H9 (cell line): ENCODE measurements around the gene XRN2. TPM values are rescaled to one million over a fixed set of nuclear protein-coding genes. Genes with fewer than 3 reads are reported as not detected.

Experiments
- DNase-seq: peaks from one replicate; pipeline ENCODE4 v3.0.0-alpha.2; 2017
- H2AFZ ChIP-seq: one replicate; pipeline ENCODE4 v1.6.1; 2013; ENCODE audit warnings: mild to moderate bottlenecking, low read length, control low read depth, moderate library complexity
- H2AK5ac ChIP-seq: 2 replicates; pipeline ENCODE4 v1.6.1; 2013; ENCODE audit warnings: low read length, control low read depth, mixed read lengths; ENCODE audit not compliant: insufficient read length
- H2BK120ac ChIP-seq: one replicate; pipeline ENCODE4 v1.6.1; 2013; ENCODE audit warnings: low read depth, mild to moderate bottlenecking, low read length, control low read depth, inconsistent platforms; ENCODE audit not compliant: poor library complexity, severe bottlenecking
- H2BK12ac ChIP-seq: 2 replicates; pipeline ENCODE4 v1.6.1; 2013; ENCODE audit warnings: low read length, control low read depth, mixed read lengths, low read depth; ENCODE audit not compliant: insufficient read length
- H2BK15ac ChIP-seq: 2 replicates; pipeline ENCODE4 v1.6.1; 2013; ENCODE audit warnings: low read depth, low read length, control low read depth
- H2BK20ac ChIP-seq: one replicate; pipeline ENCODE4 v1.6.1; 2013; ENCODE audit warnings: low read depth, mild to moderate bottlenecking, low read length, control low read depth, inconsistent platforms; ENCODE audit not compliant: poor library complexity, severe bottlenecking
- H2BK5ac ChIP-seq: 2 replicates; pipeline ENCODE4 v1.6.1; 2013; ENCODE audit warnings: low read length, control low read depth, mixed read lengths; ENCODE audit not compliant: insufficient read length
- H3K14ac ChIP-seq: 2 replicates; pipeline ENCODE4 v1.6.1; 2013; ENCODE audit warnings: low read length, control low read depth; ENCODE audit not compliant: insufficient read depth
- H3K18ac ChIP-seq: 2 replicates; pipeline ENCODE4 v1.6.1; 2013; ENCODE audit warnings: low read depth, mild to moderate bottlenecking, mixed read lengths, low read length, control low read depth; ENCODE audit not compliant: insufficient read length
- H3K23ac ChIP-seq: 2 replicates; pipeline ENCODE4 v1.6.1; 2013; ENCODE audit warnings: low read length, control low read depth, mixed read lengths, low read depth; ENCODE audit not compliant: insufficient read length
- H3K23me2 ChIP-seq: 2 replicates; pipeline ENCODE4 v1.6.1; 2013; ENCODE audit warnings: low read depth, mild to moderate bottlenecking, mixed read lengths, low read length, control low read depth; ENCODE audit not compliant: insufficient read length, poor library complexity, severe bottlenecking
- H3K27ac ChIP-seq: 2 replicates; pipeline ENCODE4 v1.5.1; 2013; ENCODE audit warnings: low read length, control low read depth, mixed read lengths, low read depth; ENCODE audit not compliant: insufficient read length
- H3K27me3 ChIP-seq: 2 replicates; pipeline ENCODE4 v1.6.1; 2013; ENCODE audit warnings: low read length, control low read depth, inconsistent platforms; ENCODE audit not compliant: insufficient read depth
- H3K4ac ChIP-seq: 2 replicates; pipeline ENCODE4 v1.6.1; 2013; ENCODE audit warnings: low read depth, mild to moderate bottlenecking, control low read depth, inconsistent platforms, low read length, moderate library complexity
- H3K4me1 ChIP-seq: 2 replicates; pipeline ENCODE4 v1.6.1; 2013; ENCODE audit warnings: low read length, control low read depth, inconsistent platforms; ENCODE audit not compliant: insufficient read depth
- H3K4me2 ChIP-seq: 2 replicates; pipeline ENCODE4 v1.6.1; 2013; ENCODE audit warnings: low read length, control low read depth, mixed read lengths; ENCODE audit not compliant: insufficient read length, insufficient read depth
- H3K56ac ChIP-seq: 2 replicates; pipeline ENCODE4 v1.6.1; 2013; ENCODE audit warnings: low read depth, mild to moderate bottlenecking, mixed read lengths, low read length, control low read depth; ENCODE audit not compliant: insufficient read length
- H3K79me1 ChIP-seq: 2 replicates; pipeline ENCODE4 v1.6.1; 2013; ENCODE audit warnings: low read depth, mild to moderate bottlenecking, moderate library complexity, low read length, control low read depth, inconsistent platforms; ENCODE audit not compliant: insufficient read depth, poor library complexity, severe bottlenecking
- H3K79me2 ChIP-seq: 2 replicates; pipeline ENCODE4 v1.6.1; 2013; ENCODE audit warnings: low read length, control low read depth, inconsistent platforms; ENCODE audit not compliant: insufficient read depth
- H3K9ac ChIP-seq: 2 replicates; pipeline ENCODE4 v1.6.1; 2013; ENCODE audit warnings: low read length, control low read depth, mixed read lengths; ENCODE audit not compliant: insufficient read length; ENCODE audit errors: extremely low read depth
- H3K9me3 ChIP-seq: one replicate; pipeline ENCODE4 v1.6.1; 2013; ENCODE audit warnings: low read depth, low read length, inconsistent platforms; ENCODE audit not compliant: control insufficient read depth
- H3T11ph ChIP-seq: one replicate; pipeline ENCODE4 v1.6.1; 2013; ENCODE audit warnings: mild to moderate bottlenecking, low read length, control low read depth, inconsistent platforms
- H4K20me1 ChIP-seq: one replicate; pipeline ENCODE4 v1.6.1; 2013; ENCODE audit not compliant: control insufficient read depth, insufficient read length, insufficient read depth
- H4K5ac ChIP-seq: 2 replicates; pipeline ENCODE4 v1.6.1; 2013; ENCODE audit warnings: low read depth, mild to moderate bottlenecking, mixed read lengths, low read length, control low read depth; ENCODE audit not compliant: insufficient read length
- H4K8ac ChIP-seq: replicated peaks from 2 replicates; pipeline ENCODE4 v1.6.1; 2013; ENCODE audit warnings: low read length, control low read depth, mixed read lengths, low read depth; ENCODE audit not compliant: insufficient read length
- H4K91ac ChIP-seq: 2 replicates; pipeline ENCODE4 v1.6.1; 2013; ENCODE audit warnings: low read depth, mild to moderate bottlenecking, moderate library complexity, mixed read lengths, low read length, control low read depth; ENCODE audit not compliant: insufficient read length
- H3K27ac Mint-ChIP-seq, 3 experiments: 2 replicates in 2 of 3; 3 replicates in 1 of 3; pipeline ENCODE4 v1.8.0; 2020 to 2021; ENCODE audit warnings: mixed read lengths in 3 of 3, mild to moderate bottlenecking in 1 of 3, moderate library complexity in 1 of 3
- H3K27me3 Mint-ChIP-seq: 2 replicates; pipeline ENCODE4 v1.8.0; 2021; ENCODE audit warnings: low read depth, mild to moderate bottlenecking, moderate library complexity, mixed read lengths
- H3K36me3 Mint-ChIP-seq, 3 experiments: 2 replicates in 2 of 3; 3 replicates in 1 of 3; pipeline ENCODE4 v1.8.0; 2020 to 2021; ENCODE audit warnings: low read depth in 3 of 3, mixed read lengths in 3 of 3; ENCODE audit not compliant: insufficient read depth in 1 of 3
- H3K4me1 Mint-ChIP-seq, 2 experiments: 2 replicates each; pipeline ENCODE4 v1.8.0; 2020; ENCODE audit warnings: mixed read lengths in 2 of 2
- H3K4me3 Mint-ChIP-seq, 2 experiments: 2 replicates in 1 of 2; 3 replicates in 1 of 2; pipeline ENCODE4 v1.8.0; 2020 to 2021; ENCODE audit warnings: mild to moderate bottlenecking in 2 of 2, mixed read lengths in 2 of 2, moderate library complexity in 1 of 2
- H3K9me3 Mint-ChIP-seq, 2 experiments: 2 replicates in 1 of 2; 3 replicates in 1 of 2; pipeline ENCODE4 v1.8.0; 2020; ENCODE audit warnings: mild to moderate bottlenecking in 2 of 2, mixed read lengths in 2 of 2, moderate library complexity in 1 of 2
- WGBS: extraction: QIAGEN DNeasy Blood & Tissue Kit; methylation state at CpG from one replicate; pipeline ENCODE4 v1.1.7; 2013; ENCODE audit warnings: missing lambda C conversion rate, low lambda C conversion rate, mixed read lengths; ENCODE audit not compliant: insufficient read length; ENCODE audit errors: extremely low coverage; 5-methylcytosine and 5-hydroxymethylcytosine counted together
- total RNA-seq: library from RNA; stranded (reverse); gene quantifications from 2 replicates; pipeline ENCODE4 v1.2.1, GENCODE V29; 2021
- TF ChIP-seq, protein P1 (sequence below): fragments of 200-600 bp; sonication (generic); conservative IDR thresholded peaks from 3 replicates; pipeline ENCODE4 v1.8.0; 2021; ENCODE audit warnings: antibody characterized with exemption, mild to moderate bottlenecking

XRN2 gene
- total RNA-seq, 1 experiment from 2014 or later: 96.7 TPM

- no peak overlapping the region for H3K27ac Mint-ChIP-seq
- Histone ChIP-seq H2BK20ac (no peak overlapping the region), H3K4ac (no peak overlapping the region), H3K23ac (no peak overlapping the region), H2BK120ac (no peak overlapping the region), H4K8ac (no peak overlapping the region), H3K79me2 (peaks cover 64% of the 10 kb centered on the region), H2AFZ (no peak overlapping the region), H3K27me3 (no peaks in the 10 kb centered on the region), H3K79me1 (no peaks in the 10 kb centered on the region), H3K4me1 (peaks cover 11% of the 10 kb centered on the region; the same call in 1 of the 2 replicates), H3K23me2 (no peaks in the 10 kb centered on the region), H2AK5ac (no peak overlapping the region), H3K9ac (no peak overlapping the region), H3K18ac (no peak overlapping the region), H3K27ac (no peak overlapping the region), H2BK12ac (no peak overlapping the region), H4K5ac (no peak overlapping the region), H3K9me3 (no peaks in the 10 kb centered on the region), H3K56ac (no peak overlapping the region), H2BK15ac (no peak overlapping the region), H3T11ph (no peak overlapping the region), H2BK5ac (no peak overlapping the region), H3K4me2 (no peak overlapping the region), H4K20me1 (no peaks in the 10 kb centered on the region), H3K14ac (no peak overlapping the region; the same call in 1 of the 2 replicates), H4K91ac (no peak overlapping the region)
- H3K27me3 Mint-ChIP-seq: no peaks in the 10 kb centered on the region
- H3K4me3 Mint-ChIP-seq: no peak overlapping the region
- no peak for DNase-seq
- TF ChIP-seq, protein P1, sequence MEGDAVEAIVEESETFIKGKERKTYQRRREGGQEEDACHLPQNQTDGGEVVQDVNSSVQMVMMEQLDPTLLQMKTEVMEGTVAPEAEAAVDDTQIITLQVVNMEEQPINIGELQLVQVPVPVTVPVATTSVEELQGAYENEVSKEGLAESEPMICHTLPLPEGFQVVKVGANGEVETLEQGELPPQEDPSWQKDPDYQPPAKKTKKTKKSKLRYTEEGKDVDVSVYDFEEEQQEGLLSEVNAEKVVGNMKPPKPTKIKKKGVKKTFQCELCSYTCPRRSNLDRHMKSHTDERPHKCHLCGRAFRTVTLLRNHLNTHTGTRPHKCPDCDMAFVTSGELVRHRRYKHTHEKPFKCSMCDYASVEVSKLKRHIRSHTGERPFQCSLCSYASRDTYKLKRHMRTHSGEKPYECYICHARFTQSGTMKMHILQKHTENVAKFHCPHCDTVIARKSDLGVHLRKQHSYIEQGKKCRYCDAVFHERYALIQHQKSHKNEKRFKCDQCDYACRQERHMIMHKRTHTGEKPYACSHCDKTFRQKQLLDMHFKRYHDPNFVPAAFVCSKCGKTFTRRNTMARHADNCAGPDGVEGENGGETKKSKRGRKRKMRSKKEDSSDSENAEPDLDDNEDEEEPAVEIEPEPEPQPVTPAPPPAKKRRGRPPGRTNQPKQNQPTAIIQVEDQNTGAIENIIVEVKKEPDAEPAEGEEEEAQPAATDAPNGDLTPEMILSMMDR: no peak
- peaks cover 0 to 13% of the 10 kb centered on the region in 2 experiments; a peak in 4 of 5 replicates for H3K9me3 Mint-ChIP-seq
- H3K36me3 Mint-ChIP-seq: peaks cover 2 to 13% (median 6%) of the 10 kb centered on the region in 3 experiments; a peak in 4 of 7 replicates
- WGBS: no CpG with 5 or more reads among the region's 3 CpGs
- H3K4me1 Mint-ChIP-seq: peaks cover 39% of the 10 kb centered on the region in 2 experiments
These were observed 19.8 kb downstream of the XRN2 start for GRCh38 chr20:21322921-21323331.
